ENCODE data around the gene PRSS2. TPM values are rescaled to one million over a fixed set of nuclear protein-coding genes. Genes with fewer than 3 reads are reported as not detected.
"Not testable (repeated sequence)": the region's sequence is repeated elsewhere in the genome, so short reads cannot be mapped to it uniquely, and the experiment has no call there.

Gene PRSS2
- total RNA-seq, 2 experiments from 2014 or later, result not detected

DNA sequence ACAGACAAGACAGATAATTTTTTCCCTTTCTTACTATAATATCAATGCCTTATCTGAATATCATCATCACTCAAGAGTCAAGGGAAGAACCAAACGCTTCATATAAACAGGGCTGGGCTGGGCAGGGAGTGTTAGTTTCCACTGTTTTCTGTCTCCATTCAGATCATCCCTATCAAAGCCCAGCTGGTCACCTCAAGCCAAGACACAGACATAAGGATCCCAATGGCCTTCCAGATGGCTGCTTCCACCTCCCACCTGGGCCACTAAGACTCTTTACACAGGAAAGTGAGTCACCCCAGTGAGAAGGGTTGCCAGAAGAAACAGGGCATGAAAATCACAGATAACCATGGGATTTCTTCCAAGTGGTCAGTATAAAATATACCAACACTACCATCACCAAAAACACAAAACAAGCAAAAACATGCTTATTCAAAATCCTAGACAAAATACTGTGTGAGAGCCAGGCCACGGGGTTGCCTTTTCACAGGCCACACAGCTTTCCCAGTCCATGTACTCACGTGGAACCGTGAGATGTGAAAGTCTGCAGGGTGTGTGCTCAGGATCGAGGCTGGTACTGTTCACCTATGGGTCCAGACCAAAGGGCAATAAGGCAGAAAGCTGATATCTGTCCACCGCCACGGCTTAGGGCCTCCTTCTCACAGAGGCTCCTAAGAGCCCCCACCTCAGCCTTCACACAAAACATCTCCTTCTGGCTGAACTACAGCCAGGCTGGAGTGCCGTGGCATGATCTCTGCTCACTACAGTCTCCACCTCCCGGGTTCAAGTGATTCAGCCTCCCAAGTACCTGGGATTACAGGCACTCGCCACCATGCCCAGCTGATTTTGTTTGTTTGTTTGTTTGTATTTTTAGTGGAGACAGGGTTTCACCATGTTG, 15.8 kb upstream of the PRSS2 start:
- H3K27ac ChIP-seq (ENCODE audit: low read depth in 1 of 2, low read length in 2 of 2), result no peak overlapping the region
- DNase-seq (no peak), ATAC-seq (ENCODE audit: poor library complexity) (no peak)
- H3K4me3 ChIP-seq (ENCODE audit: low read length), result no peak overlapping the region
- H3K36me3 ChIP-seq (ENCODE audit: insufficient read depth, low read length), result no peaks in the 10 kb centered on the region
- H3K4me1 Mint-ChIP-seq (ENCODE audit: low read depth), result no peaks in the 10 kb centered on the region
- no peak overlapping the region for H3K4me3 Mint-ChIP-seq
- TF ChIP-seq, protein P1, sequence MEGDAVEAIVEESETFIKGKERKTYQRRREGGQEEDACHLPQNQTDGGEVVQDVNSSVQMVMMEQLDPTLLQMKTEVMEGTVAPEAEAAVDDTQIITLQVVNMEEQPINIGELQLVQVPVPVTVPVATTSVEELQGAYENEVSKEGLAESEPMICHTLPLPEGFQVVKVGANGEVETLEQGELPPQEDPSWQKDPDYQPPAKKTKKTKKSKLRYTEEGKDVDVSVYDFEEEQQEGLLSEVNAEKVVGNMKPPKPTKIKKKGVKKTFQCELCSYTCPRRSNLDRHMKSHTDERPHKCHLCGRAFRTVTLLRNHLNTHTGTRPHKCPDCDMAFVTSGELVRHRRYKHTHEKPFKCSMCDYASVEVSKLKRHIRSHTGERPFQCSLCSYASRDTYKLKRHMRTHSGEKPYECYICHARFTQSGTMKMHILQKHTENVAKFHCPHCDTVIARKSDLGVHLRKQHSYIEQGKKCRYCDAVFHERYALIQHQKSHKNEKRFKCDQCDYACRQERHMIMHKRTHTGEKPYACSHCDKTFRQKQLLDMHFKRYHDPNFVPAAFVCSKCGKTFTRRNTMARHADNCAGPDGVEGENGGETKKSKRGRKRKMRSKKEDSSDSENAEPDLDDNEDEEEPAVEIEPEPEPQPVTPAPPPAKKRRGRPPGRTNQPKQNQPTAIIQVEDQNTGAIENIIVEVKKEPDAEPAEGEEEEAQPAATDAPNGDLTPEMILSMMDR (IDR thresholded peaks at IDR 0.05), result no peak
- no peak overlapping the region for H3K27ac Mint-ChIP-seq
- no peaks in the 10 kb centered on the region for H3K9me3 Mint-ChIP-seq
- no peaks in the 10 kb centered on the region for H3K27me3 ChIP-seq (ENCODE audit: control insufficient read depth in 1 of 2, insufficient read depth in 2 of 2, low read length in 2 of 2)
- no peaks in the 10 kb centered on the region for H3K9me3 ChIP-seq (ENCODE audit: control insufficient read depth in 1 of 2, insufficient read depth in 1 of 2, low read length in 2 of 2)
- CTCF ChIA-PET, result no interaction called here
- no peaks in the 10 kb centered on the region for H3K27me3 Mint-ChIP-seq
- intact Hi-C loops (cut with DNase I, micrococcal nuclease), result loop anchor here in 1 of 2 experiments (2.0 kb wide), 1 partner anchor 16 kb away; the partner anchor contains the start of gene PRSS2
- POLR2A ChIA-PET, result no interaction called here
- H3K36me3 Mint-ChIP-seq (ENCODE audit: low read depth), result no peaks in the 10 kb centered on the region
- H3K4me1 ChIP-seq (ENCODE audit: insufficient read depth, low read length), result no peaks in the 10 kb centered on the region

DNA sequence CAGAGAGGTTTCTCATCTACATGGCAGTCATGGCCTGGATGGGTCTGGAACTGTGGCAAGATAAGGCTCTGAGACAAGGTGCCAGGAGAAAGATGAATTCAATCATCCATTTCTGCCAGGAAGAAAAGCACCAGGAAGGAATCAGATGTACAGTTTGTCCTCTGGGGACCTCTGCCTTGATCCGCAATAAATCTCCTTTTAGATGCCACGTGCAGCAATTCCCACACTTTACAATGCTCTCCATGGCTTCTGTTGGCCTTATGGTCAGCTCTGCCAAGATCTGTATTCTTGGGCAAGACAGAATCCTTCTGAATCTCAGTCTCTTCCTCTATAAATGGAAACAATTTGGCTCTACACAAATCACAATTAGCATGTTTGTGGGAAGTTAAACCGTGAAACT, 12.5 kb upstream of the PRSS2 start:
- H3K36me3 ChIP-seq (ENCODE audit: insufficient read depth, low read length); intact Hi-C loops (cut with DNase I, micrococcal nuclease); H3K9me3 ChIP-seq (ENCODE audit: control insufficient read depth in 1 of 2, insufficient read depth in 1 of 2, low read length in 2 of 2); ATAC-seq (ENCODE audit: poor library complexity); H3K4me1 Mint-ChIP-seq (ENCODE audit: low read depth); H3K36me3 Mint-ChIP-seq (ENCODE audit: low read depth); DNase-seq; H3K27me3 Mint-ChIP-seq; H3K27ac ChIP-seq (ENCODE audit: low read depth in 1 of 2, low read length in 2 of 2); H3K27ac Mint-ChIP-seq; H3K4me1 ChIP-seq (ENCODE audit: insufficient read depth, low read length); CTCF ChIA-PET; H3K27me3 ChIP-seq (ENCODE audit: control insufficient read depth in 1 of 2, insufficient read depth in 2 of 2, low read length in 2 of 2); H3K4me3 ChIP-seq (ENCODE audit: low read length); H3K4me3 Mint-ChIP-seq; H3K9me3 Mint-ChIP-seq: not testable (repeated sequence)
- POLR2A ChIA-PET, result interaction anchor here (0.5 kb wide), 1 partner anchor 621 kb away, joined by 3 read pairs; no protein-coding TSS in a partner anchor

DNA sequence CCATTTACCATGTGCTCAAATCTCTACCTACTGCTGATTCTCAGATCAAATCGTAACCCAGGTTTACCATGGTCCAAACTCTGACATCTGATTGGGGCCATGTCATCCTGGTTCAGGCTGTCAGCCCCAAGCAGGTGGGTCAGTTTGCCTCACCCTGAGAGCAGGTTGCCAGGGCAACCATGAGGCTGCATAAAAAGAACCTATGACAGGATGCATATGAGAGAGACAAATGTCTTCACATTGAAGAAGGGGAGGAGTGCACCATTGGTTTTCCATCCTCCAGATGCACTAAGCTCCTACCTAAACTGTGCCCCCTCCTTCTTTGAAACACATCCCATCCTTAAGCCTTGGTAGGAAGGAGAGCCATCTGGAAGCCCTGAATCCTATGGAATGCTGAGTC, 11.3 kb upstream of the PRSS2 start:
- no peaks in the 10 kb centered on the region for H3K4me1 Mint-ChIP-seq (ENCODE audit: low read depth)
- H3K36me3 Mint-ChIP-seq (ENCODE audit: low read depth), result no peaks in the 10 kb centered on the region
- H3K4me3 Mint-ChIP-seq, result no peak overlapping the region

More for the DNA sequence above, 11.3 kb upstream of the PRSS2 start:
- H3K27me3 ChIP-seq (ENCODE audit: control insufficient read depth in 1 of 2, insufficient read depth in 2 of 2, low read length in 2 of 2), result no peaks in the 10 kb centered on the region
- Mint-ChIP-seq H3K27me3 (no peaks in the 10 kb centered on the region), H3K27ac (no peak overlapping the region), H3K9me3 (no peaks in the 10 kb centered on the region)
- H3K4me3 ChIP-seq (ENCODE audit: low read length), result no peak overlapping the region
- ATAC-seq (ENCODE audit: poor library complexity) (no peak), DNase-seq (no peak)
- H3K27ac ChIP-seq (ENCODE audit: low read depth in 1 of 2, low read length in 2 of 2), result no peak overlapping the region
- no peaks in the 10 kb centered on the region for H3K4me1 ChIP-seq (ENCODE audit: insufficient read depth, low read length)
- intact Hi-C loops (cut with DNase I, micrococcal nuclease), result no loop called here
- no peaks in the 10 kb centered on the region for H3K9me3 ChIP-seq (ENCODE audit: control insufficient read depth in 1 of 2, insufficient read depth in 1 of 2, low read length in 2 of 2)
- TF ChIP-seq, protein P1 (IDR thresholded peaks at IDR 0.05), result no peak
- H3K36me3 ChIP-seq (ENCODE audit: insufficient read depth, low read length), result no peaks in the 10 kb centered on the region
- CTCF ChIA-PET, result no interaction called here
- POLR2A ChIA-PET, result no interaction called here
